ENCODE measurements around the gene TMEM171.
A peak's percentile ranks its signal among the peaks of the same experiment; 100 is the strongest.

Gene TMEM171

GRCh38 chr5:73153513-73153912 lies 33.1 kb downstream of the TMEM171 start:
- no peak for DNase-seq

- no peak for DNase-seq
These were observed 34.0 kb downstream of the TMEM171 start for GRCh38 chr5:73154208-73155006.

- no peak for DNase-seq
These were observed 35.2 kb downstream of the TMEM171 start for GRCh38 chr5:73155271-73156222.

- DNase-seq, result no peak
These were observed 37.3 kb downstream of the TMEM171 start for GRCh38 chr5:73157414-73158303.

GRCh38 chr5:73158313-73158712 lies 37.9 kb downstream of the TMEM171 start:
- DNase-seq, result no peak

- peak; percentile 30 for DNase-seq
These were observed 39.9 kb downstream of the TMEM171 start for GRCh38 chr5:73160239-73160671.

GRCh38 chr5:73170522-73170921 lies 50.1 kb downstream of the TMEM171 start:
- no peak for DNase-seq

GRCh38 chr5:73171495-73171894 lies 51.1 kb downstream of the TMEM171 start:
- DNase-seq, result no peak

GRCh38 chr5:73172951-73173350 lies 52.6 kb downstream of the TMEM171 start, which contains the start of gene TMEM174:
Gene TMEM174, plus strand, starts transcription at chr5:73173193. Its CDS starts 51 bp downstream, at chr5:73173244.
- no peak for DNase-seq

- DNase-seq, result no peak
These were observed 53.9 kb downstream of the TMEM171 start for GRCh38 chr5:73174100-73174815.

- no peak for DNase-seq
These were observed 55.9 kb downstream of the TMEM171 start for GRCh38 chr5:73176250-73176649.

GRCh38 chr5:73178265-73178664 lies 57.9 kb downstream of the TMEM171 start:
- DNase-seq, result no peak

GRCh38 chr5:73179730-73180129 lies 59.4 kb downstream of the TMEM171 start:
- no peak for DNase-seq

- DNase-seq, result no peak
These were observed 60.2 kb downstream of the TMEM171 start for GRCh38 chr5:73180566-73180965.
